AG04450 (cell line): ENCODE results near the gene VPS9D1. TPM values are rescaled to one million over a fixed set of nuclear protein-coding genes. Genes with fewer than 3 reads are reported as not detected.
"Not testable (repeated sequence)": the region's sequence is repeated elsewhere in the genome, so short reads cannot be mapped to it uniquely, and the experiment has no call there.

Experiments used
- CTCF ChIA-PET: fragments of 300-600, 350-600 bp; formaldehyde crosslinking; extraction: SDS; loops from one replicate; lab custom pipeline; 2022; ENCODE audit warnings: antibody characterized with exemption, inconsistent platforms; lab: Charles Lee
- POLR2A ChIA-PET: fragments of 350-600 bp; formaldehyde crosslinking; extraction: SDS; loops from one replicate; lab custom pipeline; 2021; ENCODE audit warnings: antibody characterized with exemption, inconsistent platforms; lab: Yijun Ruan, JAX
- DNase-seq: peaks from one replicate; pipeline ENCODE4 v3.0.0-alpha.2; 2011; ENCODE audit warnings: low read depth, low spot score
- H3K27ac ChIP-seq: one replicate; pipeline ENCODE4 v1.5.1; 2012; ENCODE audit warnings: low read depth, low read length, control low read depth
- H3K27me3 ChIP-seq: one replicate; pipeline ENCODE4 v1.6.0; 2012; ENCODE audit warnings: low read length; ENCODE audit not compliant: control insufficient read depth, insufficient read depth
- H3K4me3 ChIP-seq: 2 replicates; pipeline ENCODE4 v1.5.1; 2011; ENCODE audit warnings: mild to moderate bottlenecking, low read depth, low read length, control low read depth
- H3K9me3 ChIP-seq: 2 replicates; pipeline ENCODE4 v1.5.1; 2012; ENCODE audit warnings: low read length; ENCODE audit not compliant: control insufficient read depth, insufficient read depth
- CTCF ChIP-seq: IDR thresholded peaks from 2 replicates; pipeline ENCODE4 v1.5.1; 2011; ENCODE audit warnings: low read depth, low read length, control low read depth, inconsistent platforms
- polyA plus RNA-seq: library from polyadenylated mRNA; depleted of rRNA; stranded (reverse); fragments of >200 nt; gene quantifications from 2 replicates; pipeline ENCODE4 v1.2.3, GENCODE V29; 2011

The VPS9D1 gene
- polyA plus RNA-seq, 1 experiment, result 8.6 TPM

- Histone ChIP-seq H3K9me3 (no peaks in the 10 kb centered on the region), H3K27me3 (no peaks in the 10 kb centered on the region), H3K27ac (no peak overlapping the region), H3K4me3 (no peak overlapping the region)
- TF ChIP-seq CTCF, result no peak
- ChIA-PET POLR2A (interaction anchor here (0.6 kb wide), 1 partner anchor 103 kb away, joined by 6 read pairs; no protein-coding TSS in a partner anchor), CTCF (no interaction called here)
- DNase-seq, result no peak
These were observed 25.4 kb downstream of the VPS9D1 start for GRCh38 chr16:89695086-89695874.

- H3K27ac ChIP-seq, H3K4me3 ChIP-seq, H3K27me3 ChIP-seq, DNase-seq, POLR2A ChIA-PET, H3K9me3 ChIP-seq, CTCF ChIA-PET: not testable (repeated sequence)
These were observed 26.0 kb downstream of the VPS9D1 start for GRCh38 chr16:89694784-89695085.

GRCh38 chr16:89693931-89694783, 26.5 kb downstream of the VPS9D1 start:
- POLR2A ChIA-PET, result interaction anchor here (0.6 kb wide), 1 partner anchor 47 kb away, joined by 3 read pairs; no protein-coding TSS in a partner anchor
- Histone ChIP-seq H3K27me3 (no peaks in the 10 kb centered on the region), H3K4me3 (no peak overlapping the region), H3K9me3 (no peaks in the 10 kb centered on the region), H3K27ac (no peak overlapping the region)
- no peak for DNase-seq
- CTCF ChIA-PET, result no interaction called here
- no peak for TF ChIP-seq CTCF

GRCh38 chr16:89693289-89693731, 27.4 kb downstream of the VPS9D1 start:
- CTCF ChIA-PET, result no interaction called here
- POLR2A ChIA-PET, result interaction anchor here (0.6 kb wide), 1 partner anchor 47 kb away, joined by 3 read pairs; no protein-coding TSS in a partner anchor

More at GRCh38 chr16:89693289-89693731, 27.4 kb downstream of the VPS9D1 start:
- H3K9me3 ChIP-seq, result no peaks in the 10 kb centered on the region
- no peak for DNase-seq
- H3K4me3 ChIP-seq, result no peak overlapping the region
- no peak overlapping the region for H3K27ac ChIP-seq
- no peaks in the 10 kb centered on the region for H3K27me3 ChIP-seq
- TF ChIP-seq CTCF, result no peak
